ENCODE data around the gene COX14.

Gene COX14

DNA sequence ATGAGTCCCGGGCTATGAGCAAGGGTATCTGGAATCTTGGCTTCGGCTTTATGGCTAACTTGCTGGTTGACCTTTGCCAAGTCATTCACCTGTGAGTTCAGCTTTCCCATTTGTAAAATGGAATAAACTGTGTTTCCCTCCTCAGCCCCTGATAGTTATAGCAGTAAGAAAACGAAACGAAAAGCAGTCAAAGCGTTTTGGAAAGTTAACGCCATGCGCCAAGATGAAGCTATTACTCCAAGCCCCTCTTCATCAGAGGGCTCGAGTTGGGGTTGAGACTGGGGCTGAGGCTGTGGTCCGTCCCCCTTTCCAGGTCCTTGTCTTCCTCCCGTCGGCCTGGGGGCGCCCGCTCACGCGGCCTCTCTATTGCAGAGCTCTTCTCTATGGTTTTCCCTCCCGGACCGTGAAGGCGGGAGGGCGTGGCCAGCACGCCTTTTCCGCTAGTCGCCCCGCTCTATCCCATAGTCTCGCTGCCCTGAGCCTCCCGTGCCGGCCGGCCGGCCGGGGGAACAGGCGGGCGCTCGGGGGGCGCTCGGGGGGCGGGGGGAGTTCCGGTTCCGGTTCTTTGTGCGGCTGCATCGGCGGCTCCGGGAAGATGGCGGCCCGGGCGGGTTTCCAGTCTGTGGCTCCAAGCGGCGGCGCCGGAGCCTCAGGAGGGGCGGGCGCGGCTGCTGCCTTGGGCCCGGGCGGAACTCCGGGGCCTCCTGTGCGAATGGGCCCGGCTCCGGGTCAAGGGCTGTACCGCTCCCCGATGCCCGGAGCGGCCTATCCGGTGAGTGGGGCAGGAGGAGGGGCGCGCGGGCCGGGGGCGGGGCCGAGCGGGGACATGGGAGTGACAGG, 27.0 kb upstream of the COX14 start, which contains the start of gene SMARCD1:
SMARCD1 (plus strand) TSS at position 568 of the 840 bp plus-strand sequence; CDS start at position 596, 28 bp downstream.
- DNase-seq (ENCODE audit: low read depth): peak; percentile 77

DNA sequence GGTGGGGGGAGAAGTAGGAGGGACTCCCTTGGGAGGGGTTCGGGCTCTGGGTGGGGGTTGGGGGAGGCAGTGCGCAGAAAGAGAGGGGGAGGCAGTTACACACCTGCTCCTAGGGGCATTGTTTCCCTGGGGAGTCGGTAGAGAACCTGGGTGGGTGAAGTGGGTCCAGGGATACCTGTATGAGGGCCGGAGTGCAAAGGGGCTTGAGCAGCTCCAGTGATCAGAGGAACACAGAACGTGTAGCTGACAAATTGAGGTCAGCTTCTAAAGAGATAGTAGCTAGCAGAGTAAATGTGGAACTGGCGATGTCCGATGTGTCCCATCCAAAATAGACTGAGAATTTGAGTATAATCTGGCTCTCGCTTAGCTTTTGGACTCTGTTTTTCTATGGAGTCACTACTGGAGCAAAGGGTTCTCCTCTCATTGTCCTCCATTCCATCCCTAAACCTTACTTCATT, 26.4 kb upstream of the COX14 start:
- DNase-seq (ENCODE audit: low read depth): no peak

DNA sequence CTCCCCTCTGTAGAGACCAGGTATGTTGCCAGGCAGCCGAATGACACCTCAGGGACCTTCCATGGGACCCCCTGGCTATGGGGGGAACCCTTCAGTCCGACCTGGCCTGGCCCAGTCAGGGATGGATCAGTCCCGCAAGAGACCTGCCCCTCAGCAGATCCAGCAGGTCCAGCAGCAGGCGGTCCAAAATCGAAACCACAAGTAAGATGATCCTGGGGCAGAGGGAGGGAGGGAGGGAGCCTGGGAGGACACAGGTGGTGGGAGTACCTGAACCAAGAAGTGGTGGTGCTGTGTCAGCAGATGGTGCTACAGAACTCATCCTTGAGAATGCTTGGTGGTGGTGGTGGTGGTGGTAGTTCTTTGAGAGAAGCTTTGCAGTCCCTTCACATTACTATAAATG, 25.9 kb upstream of the COX14 start:
- no peak for DNase-seq (ENCODE audit: low read depth)

DNA sequence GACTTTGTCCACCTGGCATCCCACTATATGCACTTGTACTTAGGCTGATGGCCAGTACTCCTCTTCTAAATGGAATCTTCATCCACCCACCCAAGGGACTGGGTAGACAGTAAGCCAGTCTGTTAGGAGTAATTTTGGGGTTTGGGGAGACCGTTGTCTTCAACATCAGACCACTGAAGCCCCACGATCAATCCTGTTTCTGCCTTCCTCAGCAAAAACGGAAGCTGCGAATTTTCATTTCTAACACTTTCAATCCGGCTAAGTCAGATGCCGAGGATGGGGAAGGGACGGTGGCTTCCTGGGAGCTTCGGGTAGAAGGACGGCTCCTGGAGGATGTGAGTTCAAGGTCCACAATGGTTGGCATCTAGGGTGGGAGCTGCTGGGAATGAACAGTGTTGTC, 24.9 kb upstream of the COX14 start:
- no peak for DNase-seq (ENCODE audit: low read depth)

DNA sequence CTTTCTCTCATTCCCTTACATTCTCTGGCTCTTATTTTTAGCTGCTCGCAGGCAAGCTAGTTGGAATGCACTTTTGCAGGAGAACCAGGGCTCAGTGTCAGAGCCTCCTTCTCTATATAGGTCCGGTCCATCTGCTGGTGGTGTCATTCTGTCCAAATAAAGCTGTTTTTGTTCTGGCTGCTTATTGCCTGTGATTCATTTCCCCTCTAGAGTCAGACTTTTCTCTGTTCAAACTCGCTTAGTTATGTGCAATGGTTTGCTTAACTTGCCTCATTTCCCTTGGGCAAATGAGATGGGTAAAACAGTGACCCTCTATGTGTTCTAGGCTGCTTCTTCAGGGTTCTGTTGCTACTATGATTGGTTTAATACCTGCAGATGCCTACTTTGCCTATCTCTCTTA, 24.0 kb upstream of the COX14 start:
- DNase-seq (ENCODE audit: low read depth): no peak

DNA sequence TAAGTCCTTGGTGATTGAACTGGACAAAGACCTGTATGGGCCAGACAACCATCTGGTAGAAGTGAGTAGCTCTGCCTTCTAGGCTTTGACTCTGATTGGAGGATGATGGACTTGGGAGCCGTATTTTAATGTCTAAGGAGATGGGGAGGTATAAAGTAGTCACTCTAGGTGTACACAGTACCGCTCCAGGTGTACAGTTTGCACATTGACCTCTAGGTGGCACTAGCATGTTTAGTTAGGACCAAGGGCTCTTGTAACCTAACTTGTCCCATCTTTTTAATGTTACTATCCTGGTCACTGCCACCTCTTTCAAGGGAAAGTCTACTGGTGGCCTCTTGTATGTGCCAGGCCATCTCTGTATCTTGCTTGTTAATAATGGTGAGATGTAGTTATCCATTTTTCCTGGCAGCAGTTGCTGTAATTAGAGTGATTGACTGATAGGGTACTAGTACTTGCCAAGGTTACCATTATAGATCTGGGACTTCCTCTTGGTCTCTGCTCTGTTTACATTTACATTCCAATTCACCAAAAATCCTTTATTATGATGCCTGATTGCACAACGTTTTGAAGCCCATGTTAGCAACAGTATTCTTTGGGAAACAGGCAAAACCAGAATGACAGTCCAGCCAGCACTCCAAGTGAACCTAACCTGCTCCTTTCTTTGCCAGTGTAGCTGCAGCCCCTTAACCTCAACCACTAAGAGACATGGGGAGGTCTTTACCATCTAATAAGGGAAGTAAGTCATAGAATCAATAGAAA, 23.3 kb upstream of the COX14 start:
- no peak for DNase-seq (ENCODE audit: low read depth)

DNA sequence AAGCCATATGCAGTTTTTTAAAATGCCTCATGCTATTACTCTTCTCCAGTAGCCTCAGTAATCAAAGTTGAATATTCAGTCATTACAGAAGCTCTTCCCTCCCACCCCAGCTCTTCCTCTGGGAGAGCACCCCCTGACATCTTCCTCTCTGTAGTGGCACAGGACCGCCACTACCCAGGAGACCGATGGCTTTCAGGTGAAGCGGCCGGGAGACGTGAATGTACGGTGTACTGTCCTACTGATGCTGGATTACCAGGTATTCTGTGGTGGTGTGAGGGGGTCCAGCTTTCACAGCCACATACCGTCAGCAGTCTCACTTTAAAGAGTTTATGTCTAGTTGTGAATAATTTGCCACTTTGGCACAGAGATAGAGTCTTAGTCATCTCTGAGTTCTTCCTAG, 22.3 kb upstream of the COX14 start:
- no peak for DNase-seq (ENCODE audit: low read depth)

DNA sequence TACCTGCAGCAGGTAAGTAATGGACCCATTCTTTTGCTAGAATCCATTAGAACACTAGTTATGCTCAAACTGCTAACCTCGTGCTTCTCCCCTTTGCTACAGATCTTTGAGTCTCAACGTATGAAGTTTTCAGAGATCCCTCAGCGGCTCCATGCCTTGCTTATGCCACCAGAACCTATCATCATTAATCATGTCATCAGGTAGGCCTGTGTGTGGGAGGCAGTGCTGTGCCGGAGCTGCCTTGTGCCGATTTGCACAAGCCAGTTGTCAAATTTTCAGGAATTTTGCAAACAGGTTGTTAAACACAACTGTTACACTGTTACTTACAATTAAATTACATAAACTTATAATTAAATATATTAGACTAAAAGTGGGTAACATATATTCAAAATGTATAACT, 21.6 kb upstream of the COX14 start:
- DNase-seq (ENCODE audit: low read depth): no peak

DNA sequence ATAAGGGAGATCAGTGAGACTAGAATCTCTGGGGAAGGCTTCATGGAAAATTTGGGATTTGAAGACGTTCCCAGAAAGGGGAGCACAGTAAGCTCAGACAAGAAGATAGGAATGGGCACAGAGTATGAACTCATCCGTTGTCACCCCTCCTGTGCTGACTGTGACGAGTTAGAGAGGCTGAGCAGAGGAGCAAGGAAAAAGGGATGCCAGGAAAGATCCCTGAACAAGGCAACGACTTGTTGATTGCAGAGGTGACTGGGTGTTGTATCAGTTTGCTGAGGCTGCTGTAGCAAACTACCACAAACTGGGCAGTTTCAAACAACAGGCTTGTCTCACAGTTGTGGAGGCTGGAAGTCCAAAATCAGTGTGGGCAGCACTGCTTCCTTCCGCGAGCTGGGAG, 14.1 kb upstream of the COX14 start:
- DNase-seq (ENCODE audit: low read depth): no peak

DNA sequence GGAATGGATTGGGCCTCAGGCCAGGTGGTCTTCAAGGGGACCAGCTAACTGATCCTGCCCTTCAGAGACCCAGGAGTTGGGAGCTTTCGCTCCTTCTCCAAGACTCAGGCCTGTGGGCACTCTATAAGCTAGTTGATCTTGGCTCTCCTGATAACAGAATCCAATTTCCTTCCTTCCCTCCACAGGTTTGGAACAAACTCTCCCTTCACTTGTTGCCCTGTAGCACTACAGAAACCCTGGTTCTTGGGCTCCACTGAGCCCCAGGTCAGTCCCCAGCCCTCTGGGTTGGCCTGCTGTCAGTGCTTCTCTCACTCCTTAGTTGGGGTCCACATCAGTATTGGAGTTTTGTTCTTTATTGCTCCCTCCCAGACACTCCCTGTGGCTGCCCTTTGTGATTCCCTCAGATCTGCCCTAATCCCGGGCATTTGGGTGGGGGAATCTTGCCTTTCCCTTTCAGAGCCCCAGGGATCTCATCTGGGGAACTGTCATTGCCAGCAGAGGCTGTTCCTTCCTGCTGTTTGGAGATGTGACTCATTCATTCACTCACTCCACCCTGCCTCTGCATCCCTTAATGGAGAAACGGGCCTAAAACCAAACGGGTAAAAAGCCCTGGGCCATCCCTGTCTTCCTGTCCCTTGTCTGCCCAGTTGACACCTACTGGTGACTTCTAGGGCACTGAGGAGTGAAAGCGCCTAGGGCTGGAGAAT, 12.6 kb upstream of the COX14 start:
- DNase-seq (ENCODE audit: low read depth): no peak

DNA sequence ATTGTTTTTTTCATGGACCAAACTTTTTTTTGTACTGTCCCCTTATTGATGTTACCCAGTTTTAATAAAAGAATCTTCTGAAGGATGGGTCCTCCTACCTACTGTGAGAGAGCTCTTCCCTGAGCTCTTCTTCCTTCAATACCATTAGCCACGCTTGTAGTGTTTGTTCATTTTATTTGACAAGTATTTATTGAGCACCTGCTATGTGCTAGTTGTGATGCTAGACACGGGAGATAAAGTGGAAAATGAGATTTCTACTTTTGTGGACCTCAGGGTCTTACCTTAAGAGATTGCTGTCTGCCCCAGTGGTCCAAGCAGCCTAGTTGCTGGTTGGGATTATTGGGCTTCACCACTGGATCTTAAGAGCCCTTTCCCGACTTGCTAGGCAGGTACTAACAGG, 11.5 kb upstream of the COX14 start:
- DNase-seq (ENCODE audit: low read depth): no peak

DNA sequence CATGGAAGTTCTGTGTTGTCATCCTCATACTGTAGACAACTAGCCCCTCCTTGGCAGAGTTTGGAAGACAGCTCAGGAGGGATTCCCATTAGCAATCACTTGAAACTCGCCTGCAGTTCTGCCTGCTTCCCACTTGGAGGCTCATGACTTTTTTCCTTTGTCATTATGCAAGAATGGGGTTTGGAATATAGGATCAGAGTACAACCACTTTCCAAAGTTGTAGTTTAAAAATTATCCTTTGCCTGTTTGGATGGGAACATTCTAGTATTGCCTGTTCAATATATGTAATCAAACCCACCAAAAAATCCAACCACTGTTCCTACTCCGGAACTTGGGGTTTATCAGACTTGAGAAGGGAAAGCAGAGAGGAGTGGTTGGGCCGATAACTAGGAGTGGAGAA, 10.4 kb upstream of the COX14 start:
- DNase-seq (ENCODE audit: low read depth): no peak

DNA sequence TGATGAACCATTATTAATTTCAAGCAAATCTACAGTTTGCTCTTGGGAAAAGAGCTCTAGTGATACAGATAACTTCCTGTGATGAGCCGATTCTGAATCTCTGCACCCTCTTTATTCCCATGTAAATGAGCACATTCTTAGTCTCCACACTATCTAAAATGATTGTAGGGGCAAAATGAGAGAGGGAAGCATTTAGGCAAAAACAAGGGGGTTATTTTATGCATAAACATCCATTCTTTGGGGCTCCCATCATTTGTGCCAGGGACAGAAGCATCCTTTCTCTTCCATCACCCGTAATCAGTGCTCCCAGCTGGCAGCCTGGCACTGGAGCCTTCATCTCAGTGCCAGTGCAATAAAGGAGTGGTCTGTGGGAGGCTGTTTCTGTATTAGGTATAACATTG, 9.9 kb upstream of the COX14 start:
- no peak for DNase-seq (ENCODE audit: low read depth)

DNA sequence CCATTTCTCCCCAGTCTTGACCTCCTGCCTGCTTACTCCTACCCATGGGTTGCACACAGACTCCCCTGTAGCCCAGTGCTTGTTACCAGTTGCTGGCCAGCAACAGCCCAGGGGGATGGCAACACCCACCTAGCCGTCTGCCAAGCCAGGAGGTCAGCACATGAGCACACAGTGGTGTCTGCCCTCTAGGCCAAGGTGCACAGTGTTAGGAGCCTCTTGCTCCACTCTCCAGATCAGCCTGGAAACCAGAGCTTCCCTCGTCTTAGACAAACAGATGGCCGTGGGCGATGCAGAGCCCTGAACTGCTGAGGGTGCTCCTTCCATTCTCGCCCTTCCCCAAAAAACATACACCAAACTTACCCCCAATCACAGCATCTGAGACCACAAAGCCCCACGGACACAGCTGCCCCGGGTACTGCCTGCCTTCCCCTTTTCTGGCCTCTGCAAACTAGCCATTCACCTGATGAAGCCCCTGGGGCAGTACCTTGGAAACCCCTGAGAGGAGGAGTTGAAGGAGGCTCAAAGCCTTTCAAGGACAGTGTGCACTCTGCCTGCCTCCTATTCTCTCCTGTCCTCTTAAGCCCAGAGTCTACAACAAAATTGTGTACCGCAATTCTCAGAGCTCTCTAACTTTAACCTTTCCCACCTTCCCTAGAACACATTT, 9.3 kb upstream of the COX14 start:
- DNase-seq (ENCODE audit: low read depth): no peak

DNA sequence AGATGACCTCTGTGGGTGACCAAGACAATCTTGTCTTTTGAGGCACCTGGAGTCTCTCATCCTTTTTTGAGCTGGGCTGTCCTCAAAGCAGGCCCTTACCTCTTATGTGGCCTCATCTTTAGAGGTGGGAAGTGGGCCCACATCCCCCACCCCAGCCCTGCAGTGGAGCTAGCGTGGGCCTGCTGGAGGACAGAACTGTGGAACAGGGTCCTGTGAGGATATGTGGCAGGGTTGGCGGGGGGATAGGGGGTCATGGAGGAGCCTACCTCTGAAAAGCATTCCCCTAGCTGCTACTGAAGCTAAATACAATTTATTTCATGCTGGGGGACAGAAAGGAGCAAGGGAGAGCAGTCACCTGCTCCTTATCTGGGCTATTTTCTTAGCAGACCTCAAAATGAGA, 8.7 kb upstream of the COX14 start:
- DNase-seq (ENCODE audit: low read depth): no peak

DNA sequence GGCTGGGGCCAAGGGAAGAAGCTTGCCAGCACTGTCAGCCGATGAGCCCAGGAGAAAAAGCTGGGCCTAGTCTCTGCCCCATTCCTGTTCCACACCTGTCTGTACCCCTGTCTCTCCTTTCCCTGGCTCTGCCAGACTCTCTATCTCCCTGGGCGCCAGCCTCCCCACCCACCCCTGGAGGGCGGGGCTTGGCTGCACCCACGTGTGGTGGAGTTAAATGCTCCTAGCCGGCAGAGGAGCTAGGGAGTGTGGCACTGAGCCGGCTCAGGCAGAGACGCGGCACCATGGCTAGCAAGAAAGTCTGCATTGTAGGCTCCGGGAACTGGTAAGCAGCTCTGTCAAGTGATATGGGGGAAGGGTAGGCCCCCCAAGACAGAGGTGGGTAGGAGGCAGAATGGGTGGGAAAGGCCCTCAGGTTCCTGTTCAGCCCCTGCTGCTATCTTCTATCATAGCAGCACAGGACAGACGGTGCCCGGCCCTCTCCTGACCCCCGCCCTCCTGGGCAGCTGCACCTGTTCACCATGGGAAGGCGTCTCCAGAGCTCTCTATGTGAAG, 8.2 kb upstream of the COX14 start, which contains the start of gene GPD1:
GPD1 (plus strand) TSS at position 242 of the 555 bp plus-strand sequence; CDS start at position 285, 43 bp downstream.
- no peak for DNase-seq (ENCODE audit: low read depth)

DNA sequence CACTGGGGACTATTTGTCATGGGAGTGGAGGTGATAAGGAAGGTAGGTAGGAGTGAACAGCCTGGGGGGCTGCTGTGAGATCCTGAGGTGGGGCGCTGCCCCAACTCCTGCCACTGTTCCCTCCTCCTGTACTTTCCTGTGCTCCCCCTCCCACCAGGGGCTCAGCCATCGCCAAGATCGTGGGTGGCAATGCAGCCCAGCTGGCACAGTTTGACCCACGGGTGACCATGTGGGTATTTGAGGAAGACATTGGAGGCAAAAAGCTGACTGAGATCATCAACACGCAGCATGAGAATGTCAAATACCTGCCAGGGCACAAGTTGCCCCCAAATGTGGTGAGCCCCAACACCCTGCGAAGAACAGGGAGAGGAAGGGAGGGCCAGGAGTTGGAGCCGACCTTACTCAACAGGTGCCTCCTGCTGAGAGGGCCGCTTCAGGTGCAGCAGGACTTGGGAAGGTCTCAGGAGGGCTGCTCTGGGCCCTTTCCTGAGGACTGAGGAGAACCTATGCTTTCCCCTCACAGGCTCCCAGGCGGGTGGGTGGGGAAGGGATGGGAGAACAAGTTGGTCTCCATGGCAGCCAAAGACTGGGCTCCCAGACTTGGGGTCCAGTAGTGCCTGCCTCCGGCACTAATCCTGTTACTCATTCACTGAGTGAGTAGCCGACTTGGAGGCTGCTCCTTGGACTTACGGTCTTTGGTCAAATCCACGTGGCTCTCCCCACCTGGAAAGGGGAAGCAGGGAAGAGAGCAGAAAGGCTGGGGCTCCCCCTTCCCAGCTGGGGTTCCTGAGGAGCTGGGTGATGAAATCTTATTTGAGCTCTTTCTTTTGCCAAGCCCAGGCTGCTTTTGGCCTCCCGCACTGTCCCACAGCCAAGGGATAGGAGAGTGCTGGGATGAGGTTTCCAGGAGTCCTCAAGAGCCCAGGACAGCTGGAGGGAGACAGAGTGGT, 7.3 kb upstream of the COX14 start:
- DNase-seq (ENCODE audit: low read depth): no peak

DNA sequence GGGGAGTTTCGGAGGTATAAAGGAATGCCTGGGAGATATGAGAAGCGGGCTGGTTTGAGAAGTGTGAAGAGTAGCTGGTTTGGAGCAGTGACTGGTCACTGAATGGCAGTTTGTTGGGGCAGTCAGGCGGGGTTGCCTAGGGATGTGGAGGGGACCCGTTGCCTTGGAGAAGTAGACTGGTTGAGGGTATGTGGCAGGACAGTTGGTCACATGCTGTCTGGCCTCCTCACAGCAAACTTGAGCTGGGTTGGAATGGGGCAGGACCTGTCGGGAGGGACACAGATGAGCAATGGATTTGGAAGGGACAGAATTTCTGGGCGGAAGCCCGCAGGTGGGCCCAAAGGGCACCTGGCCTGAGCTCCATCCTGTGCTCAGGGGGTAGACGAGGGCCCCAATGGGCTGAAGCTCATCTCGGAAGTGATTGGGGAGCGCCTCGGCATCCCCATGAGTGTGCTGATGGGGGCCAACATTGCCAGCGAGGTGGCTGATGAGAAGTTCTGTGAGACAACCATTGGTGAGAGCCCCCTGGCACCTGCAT, 6.1 kb upstream of the COX14 start:
- no peak for DNase-seq (ENCODE audit: low read depth)

DNA sequence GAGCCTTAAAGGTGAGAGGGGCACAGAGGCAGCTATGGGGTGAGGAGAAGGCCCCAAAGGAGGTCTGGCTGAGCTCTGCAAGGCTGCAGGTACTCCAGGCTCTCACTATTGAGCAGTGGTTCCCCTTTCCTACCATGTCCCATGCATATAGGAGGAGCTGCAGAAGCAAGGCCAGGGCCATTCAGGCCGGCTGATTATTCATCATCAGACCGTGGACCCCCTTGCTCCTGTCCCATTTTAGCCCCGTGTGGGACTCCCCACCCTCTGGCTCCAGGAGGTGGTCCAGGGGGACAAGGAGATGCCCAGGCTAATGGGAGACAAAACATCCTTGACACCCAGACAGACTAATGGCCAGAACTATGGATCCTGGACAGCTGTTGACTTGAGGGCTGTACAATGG, 5.1 kb upstream of the COX14 start:
- no peak for DNase-seq (ENCODE audit: low read depth)
